Ovary (tissue), 3 donors: ENCODE results near the gene ATP8B1.

Experiments used
- CTCF ChIP-seq, 3 donors: fragments of 450-650 bp in 2 of 3; fragments of 200-600 bp in 1 of 3; IDR thresholded peaks; one replicate each; pipeline versions ENCODE4 v1.5.1 to v1.8.0; 2016 to 2022; ENCODE audit warnings: antibody characterized with exemption in 3 of 3, mild to moderate bottlenecking in 1 of 3
- EP300 ChIP-seq: sonication (generic); formaldehyde crosslinking; IDR thresholded peaks from one replicate; pipeline ENCODE4 v1.6.1; 2017; ENCODE audit warnings: antibody characterized with exemption
- POLR2A ChIP-seq: fragments of 450-650 bp; IDR thresholded peaks from one replicate; pipeline ENCODE4 v1.6.1; 2017; ENCODE audit warnings: antibody characterized with exemption, mild to moderate bottlenecking, moderate library complexity
- donor health status: DM: no; HTN: no; CAD: no.

GRCh38 chr18:57806201-57806977, 3.3 kb upstream of the ATP8B1 start:
- no peak for TF ChIP-seq CTCF (IDR thresholded peaks at IDR 0.05)
- no peak for TF ChIP-seq POLR2A
- TF ChIP-seq EP300, result no peak
